Embryonic facial prominence (tissue), 1 donor: ENCODE measurements around the gene DDC.

Source experiments
- DNase-seq: peaks from one replicate; pipeline ENCODE4 v3.0.0-alpha.2; 2016; ENCODE audit errors: extremely low spot score

Gene DDC, protein sequence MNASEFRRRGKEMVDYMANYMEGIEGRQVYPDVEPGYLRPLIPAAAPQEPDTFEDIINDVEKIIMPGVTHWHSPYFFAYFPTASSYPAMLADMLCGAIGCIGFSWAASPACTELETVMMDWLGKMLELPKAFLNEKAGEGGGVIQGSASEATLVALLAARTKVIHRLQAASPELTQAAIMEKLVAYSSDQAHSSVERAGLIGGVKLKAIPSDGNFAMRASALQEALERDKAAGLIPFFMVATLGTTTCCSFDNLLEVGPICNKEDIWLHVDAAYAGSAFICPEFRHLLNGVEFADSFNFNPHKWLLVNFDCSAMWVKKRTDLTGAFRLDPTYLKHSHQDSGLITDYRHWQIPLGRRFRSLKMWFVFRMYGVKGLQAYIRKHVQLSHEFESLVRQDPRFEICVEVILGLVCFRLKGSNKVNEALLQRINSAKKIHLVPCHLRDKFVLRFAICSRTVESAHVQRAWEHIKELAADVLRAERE

DNA sequence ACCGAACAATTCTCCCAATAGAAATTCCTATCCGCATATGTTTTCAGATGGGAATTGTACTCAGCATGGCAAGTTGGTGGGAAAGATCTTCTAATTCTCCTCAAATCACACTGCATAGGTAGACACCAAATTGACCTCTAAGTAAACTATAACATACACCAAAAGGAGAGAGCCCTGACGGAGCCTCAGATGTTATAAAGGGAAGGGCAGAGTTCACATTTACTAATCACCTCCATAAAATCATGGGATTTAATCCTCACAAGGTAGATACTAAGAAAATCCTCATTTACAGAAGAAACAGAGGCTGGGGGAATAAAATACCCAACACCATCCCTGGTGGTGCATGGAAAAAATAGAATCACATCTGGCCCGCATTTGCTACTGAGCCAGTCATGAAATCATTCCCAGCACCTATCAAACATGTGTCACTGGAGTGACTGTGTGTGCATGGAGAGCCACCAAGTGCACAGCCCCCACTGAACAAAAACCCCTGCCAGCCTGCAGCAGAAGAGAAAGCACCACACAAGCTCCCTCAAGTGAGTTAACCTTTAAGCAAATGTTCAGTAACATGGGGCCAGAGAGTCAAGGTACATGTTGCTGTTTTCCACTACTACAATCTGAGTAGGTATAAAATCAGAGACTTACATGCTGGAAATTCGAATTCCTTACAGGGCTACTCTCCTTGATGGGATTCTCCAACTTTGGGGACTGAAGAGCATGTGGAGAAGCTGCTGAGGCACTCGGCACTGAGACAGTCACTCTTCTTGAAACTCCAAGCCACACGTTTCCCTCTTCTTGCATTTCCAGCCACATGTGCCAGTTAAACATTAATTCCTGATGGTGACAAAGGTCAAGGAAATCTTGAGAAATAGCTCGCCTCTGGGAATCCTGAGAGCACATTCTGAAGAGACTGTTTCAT, at the start of gene DDC:
Gene DDC, minus strand, starts transcription at position 766 of the 919 bp plus-strand sequence. CDS start 21,320 bp downstream, outside the sequence.
- DNase-seq = no peak

DNA sequence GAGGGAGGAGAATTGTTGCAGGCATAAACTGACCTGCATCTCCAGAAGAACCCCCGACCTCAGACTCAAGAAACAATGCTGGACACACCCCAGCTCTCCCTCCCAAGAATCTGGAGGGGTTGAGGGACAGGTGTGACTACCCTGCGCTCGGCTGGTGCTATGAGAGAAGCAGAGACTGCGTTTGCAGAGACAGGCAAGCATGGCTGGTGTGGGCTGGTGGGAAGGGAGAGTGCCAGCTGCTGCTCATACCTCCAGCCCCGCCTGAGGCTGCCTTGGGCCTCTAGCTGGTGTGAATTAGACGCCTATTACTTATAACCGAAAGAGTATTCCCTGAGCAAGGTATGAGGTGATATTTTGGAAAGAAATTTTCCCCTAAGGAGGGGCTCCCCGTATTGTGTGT, 48.3 kb upstream of the DDC start:
- DNase-seq = no peak

DNA sequence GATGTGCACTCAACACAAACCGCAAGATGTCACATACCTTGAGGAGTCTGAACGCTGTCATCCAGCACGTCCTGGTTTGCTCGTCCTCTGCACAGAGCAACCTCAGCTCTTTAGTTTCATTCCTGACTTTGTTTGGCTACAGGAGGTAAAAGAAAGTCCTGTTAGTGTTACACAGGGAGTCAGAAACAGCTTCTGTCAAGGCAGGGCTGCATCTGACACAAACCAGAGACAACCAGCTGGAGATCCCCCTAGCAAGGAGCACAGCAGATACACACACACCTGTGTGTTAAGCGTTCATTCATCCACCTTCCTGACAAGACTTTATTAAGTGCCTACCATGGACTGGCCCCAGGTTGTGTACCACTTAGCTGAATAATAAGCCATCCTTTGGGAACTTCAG, 47.5 kb upstream of the DDC start:
- no peak for DNase-seq

DNA sequence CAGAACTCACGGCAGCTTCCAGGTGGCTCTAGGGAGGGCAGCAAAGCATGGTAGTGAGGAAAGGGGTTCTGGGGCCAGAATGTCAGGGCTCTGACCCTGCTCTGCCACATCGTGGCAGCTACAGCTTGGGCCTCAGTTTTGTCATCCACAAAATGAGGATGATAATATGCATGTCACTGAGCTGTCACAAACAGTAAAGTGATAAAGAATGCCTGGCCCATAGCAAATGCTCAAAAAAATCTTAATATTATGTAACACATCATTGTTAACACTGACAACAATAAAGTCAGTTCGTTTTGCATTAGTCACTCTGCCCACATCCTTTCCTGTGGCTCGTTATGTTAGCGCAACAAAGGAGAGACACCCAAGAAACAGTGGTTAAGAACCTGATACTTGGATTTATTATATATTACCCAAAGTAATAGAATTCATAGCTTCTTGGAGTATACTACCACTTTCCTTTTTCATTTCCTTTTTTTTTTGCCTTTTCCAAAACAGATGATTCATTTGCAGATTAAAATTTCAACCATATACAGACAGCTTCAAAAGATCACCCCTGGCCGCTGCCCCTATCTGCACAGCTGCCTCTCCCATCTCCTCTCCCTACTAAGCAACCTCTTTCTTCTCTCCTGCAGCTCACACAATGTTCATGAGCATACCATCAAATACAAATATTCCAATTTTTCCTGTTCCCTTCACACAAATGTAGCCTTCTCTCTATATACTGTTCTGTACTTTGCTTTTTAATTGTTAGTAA, 45.5 kb upstream of the DDC start:
- no peak for DNase-seq

DNA sequence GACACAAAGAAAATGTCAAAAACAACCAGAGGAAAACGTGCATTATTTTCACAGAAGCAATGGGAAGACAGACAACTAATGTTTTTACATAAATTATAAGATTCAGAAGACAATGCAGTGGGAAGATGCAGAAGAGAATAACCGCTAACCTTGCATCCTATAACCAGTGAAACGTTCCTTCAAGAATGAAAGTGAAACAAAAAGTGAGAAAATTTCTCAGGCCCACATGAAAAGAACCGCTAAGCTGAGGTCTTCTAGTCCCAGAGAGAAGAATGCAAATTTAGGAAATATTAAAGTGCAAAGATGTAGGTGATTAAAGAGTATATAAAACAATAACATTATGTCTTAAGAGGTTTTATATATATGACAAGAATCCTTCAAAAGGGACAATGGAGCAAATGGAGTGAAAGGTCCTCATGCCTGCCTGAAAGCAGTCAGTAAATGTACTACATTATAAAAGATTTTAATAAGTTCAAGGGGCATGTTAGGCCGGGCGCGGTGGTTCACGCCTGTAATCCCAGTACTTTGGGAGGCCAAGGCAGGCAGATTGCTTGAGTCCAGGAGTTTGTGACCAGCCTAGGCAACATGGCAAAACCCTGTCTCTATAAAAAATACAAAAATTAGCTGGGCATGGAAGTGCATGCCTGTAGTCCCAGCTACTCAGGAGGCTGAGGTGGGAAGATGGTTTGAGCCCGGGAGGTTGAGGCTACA, 43.1 kb upstream of the DDC start:
- no peak for DNase-seq

DNA sequence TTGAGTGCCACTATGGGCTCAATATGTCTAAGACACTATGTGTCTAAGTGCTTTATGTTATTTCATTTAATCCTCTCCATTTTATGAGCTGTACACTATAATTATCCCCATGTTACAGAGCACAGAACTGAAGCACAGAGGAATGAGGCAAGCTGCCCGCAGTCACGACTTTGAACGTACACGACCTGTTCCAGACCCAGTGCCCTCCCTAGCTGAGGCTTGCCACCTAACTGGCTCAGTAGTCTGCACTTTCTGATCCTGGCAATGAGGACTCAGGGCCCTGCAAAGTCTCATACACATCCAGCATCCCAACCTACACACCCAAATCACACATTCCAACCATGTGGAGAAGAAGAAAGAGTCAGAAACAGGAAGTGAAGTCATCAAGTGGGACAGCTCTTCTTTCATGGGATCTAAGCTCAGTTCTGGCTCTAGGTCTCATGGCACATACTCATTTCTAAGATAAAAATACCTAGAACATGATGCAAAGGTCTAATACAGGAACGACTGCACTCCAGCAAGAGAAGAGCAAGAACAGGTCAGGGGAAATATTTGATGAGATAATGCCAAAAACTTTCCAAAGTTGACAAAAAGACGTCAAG, 42.4 kb upstream of the DDC start:
- DNase-seq = no peak

DNA sequence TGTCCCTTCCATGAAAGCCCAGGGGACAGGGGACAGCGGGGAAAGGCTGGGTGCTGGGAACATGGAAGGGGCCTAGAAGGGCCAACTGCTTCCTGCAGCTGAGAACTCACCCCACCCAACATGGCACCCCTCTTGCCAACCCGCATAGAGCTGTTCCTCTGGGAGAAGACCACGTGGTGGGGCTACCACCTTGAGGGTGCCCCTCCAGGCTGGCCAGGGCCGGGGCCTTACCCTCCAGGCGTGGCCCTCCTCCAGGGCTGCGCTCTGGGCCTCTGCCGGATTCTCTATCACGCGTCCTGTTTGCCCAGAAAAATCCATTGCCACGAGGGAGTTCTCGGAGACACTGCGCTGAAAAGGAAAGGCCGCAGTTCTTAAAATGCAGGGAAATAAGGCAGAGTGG, 39.9 kb upstream of the DDC start:
- no peak for DNase-seq

DNA sequence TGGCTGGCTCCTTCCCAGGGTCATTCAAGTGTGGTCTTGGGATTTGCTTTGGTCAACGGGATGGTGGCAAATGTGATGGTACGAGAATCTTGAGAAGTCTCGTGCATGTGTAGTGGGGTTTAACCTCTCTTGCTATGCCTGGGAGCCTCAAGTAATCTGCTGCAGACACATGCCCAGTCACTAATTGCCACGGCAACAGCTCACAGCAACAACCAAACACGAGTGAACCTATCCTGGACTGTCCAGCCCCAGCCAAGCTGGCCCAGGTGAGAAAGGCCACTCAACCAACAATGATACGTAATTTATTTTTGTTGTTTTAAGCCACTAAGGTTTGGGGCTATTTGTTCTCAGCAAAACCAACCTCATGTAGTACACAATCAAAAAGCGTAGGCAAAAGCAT, 38.1 kb upstream of the DDC start:
- DNase-seq = no peak

DNA sequence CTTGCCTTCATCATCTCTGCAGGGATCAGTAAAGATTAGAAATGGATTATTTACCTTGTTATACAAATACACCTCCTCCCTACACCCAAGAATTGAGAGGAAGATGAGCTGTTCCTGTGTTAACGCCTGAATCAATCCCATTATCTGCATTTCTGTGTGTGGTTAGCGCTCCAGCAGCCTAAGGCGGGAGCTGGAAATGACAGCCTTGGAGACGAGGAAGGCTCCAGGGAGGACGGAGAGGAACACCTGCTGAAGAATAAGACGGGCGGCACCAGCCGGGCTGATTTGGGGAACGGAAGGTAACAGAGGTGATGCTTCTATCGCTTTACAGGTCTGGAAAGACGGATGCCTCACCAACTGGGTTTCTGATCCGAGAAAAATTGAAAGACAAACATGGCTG, 34.2 kb upstream of the DDC start:
- DNase-seq = no peak

DNA sequence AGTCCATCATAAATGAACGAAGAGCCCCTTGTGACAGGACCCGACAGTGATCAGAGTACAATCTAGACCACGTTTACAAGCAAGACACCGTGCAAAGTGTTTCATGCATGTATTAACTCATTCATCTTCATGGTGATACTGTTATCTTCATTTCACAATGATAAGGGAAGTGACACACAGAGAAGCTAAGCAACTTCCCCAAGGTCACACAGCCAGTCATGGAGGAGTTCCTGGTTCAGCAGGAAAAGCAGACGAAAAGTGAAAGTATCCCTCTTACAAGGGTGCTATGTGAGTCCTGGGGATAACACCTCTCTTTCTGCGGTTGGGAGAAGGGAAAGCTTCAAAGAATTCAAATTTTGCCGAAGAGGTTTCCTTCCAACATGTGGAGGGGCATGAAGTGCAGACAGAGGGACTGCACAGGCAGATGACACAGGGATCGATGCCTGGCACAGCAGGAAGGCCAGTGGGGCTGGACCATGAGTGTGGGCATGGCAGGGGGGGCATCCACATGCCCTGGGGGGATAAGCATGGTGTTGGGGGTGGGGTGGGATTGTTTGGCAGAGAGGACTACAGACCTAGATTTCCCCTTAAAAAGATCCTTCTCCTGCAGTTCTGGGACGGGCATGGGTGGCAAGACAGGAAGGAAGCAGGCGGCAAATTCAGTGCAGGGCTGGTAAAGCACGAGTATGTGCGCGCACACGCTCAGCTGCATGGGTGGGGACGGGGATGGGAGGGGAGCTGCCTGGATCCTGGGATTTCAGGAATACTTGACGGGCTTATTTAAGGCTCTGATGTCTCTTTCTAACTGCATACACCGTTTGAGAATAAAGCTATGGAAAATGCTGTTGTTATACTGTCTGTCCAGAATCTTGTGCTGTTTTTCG, 33.5 kb upstream of the DDC start:
- no peak for DNase-seq

DNA sequence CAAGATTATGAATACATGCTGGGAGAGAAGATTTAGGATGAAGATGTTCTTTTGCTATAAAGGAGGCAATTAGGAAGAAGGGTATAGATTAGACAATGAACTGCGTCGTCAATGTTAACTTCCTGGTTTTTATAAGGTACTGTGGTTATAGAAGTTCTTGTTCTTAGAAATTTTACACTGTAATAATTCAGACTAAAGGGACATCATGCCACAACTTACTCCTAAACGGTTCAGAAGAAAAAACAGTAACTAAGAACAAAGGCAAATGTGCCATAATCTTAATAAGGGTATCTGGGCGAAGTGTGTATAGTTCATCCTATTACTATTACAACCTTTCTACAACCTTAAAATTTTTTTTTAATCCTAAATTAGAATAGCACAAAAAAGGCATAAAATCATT, 31.3 kb upstream of the DDC start:
- no peak for DNase-seq

DNA sequence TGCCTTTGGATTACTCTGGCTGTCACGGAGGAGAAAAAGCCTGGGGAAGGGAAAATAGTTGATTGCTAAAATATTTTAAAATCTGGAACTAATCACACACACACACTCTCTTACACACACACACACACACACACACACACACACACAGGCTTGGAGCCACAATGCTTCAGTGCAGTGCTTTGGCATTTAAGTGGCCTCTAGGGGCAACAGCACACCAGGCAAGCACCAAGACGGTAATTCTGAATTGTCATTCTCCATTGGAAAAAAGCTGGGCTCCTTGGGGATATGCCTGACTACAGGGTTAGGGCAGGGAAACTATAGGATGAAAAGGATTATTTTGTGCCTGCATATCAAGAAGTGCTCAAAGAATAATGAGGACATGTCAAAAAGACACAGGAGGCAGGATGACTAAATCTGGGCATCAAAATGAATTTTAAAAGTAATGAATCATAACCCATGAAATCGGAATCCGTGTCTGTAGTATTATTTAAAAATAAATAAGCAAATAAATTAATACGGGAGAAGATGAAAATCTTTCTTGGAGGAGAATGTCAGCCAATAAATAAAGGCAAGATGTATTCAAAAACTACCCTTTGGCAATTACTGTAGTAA, 30.4 kb upstream of the DDC start:
- no peak for DNase-seq

DNA sequence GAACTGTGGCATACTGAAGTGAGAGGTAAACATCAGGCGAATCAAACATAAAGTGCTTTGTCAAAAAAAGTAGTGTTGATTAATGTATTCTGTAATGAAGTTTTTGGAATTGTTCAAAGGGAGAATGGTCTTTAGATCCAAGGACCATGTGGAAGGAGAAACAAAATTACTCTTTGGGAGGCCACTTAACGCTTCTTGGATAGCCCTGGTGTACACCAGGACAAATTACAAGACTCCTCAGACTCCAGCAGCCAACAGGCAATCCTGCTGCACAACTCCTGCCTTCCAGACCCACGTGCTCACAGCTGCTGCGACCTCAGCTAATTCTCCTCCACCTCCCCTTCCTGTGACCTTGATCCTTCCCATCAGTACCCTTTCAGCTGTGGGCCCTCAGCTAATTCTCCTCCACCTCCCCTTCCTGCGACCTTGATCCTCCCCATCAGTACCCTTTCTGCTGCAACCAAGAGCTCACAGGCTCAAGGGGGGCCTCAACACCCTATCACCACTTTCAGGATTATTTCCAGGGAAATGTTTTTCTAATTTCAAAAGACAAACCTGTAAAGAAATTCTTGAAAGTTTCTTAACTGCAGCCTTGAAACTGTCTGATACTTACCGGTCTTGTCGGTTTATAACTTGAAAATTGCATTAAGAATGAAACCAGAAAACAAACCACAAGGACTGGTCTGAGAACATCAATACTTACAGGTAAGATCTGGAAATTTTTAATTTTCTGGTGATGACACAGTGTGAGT, 29.7 kb upstream of the DDC start:
- DNase-seq = no peak

DNA sequence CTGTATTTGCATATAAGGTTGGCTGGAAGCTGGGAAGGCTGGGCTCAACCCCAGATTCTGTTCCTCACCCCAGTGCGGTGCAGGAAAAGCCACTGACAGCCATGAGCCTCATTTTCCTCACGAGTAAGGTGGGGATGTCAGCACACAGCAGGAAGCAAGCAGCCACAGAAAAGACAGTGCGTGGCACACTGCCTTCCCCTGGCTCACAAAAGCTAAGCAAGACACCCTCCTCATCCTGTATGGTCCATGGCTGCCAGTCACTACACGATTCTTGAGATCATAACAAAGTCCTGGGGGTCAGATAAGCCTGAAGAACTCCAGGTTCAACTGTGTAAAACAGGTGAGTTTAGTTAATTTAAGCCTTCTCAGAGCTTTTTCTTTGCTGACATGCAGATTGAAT, 28.9 kb upstream of the DDC start:
- no peak for DNase-seq

DNA sequence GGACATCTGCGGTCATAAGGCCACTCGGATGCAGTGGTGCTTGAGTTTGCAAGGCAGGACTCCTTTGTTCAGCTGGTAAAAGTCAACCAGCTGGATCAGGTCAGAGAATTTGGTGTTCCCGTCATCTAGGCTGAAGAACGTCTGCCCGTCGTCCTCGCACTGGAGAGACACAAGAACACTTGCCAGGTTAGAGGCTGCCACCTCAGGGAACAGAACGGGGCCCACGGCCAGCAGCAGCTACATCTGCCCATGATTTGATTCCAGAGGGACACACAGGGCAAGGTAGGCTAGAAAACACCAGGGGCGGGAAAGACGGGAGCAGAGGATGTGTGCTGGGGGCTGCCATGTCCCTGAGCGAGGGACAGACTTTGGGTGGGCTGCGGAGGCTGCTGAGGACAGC, 27.7 kb upstream of the DDC start:
- DNase-seq = no peak

DNA sequence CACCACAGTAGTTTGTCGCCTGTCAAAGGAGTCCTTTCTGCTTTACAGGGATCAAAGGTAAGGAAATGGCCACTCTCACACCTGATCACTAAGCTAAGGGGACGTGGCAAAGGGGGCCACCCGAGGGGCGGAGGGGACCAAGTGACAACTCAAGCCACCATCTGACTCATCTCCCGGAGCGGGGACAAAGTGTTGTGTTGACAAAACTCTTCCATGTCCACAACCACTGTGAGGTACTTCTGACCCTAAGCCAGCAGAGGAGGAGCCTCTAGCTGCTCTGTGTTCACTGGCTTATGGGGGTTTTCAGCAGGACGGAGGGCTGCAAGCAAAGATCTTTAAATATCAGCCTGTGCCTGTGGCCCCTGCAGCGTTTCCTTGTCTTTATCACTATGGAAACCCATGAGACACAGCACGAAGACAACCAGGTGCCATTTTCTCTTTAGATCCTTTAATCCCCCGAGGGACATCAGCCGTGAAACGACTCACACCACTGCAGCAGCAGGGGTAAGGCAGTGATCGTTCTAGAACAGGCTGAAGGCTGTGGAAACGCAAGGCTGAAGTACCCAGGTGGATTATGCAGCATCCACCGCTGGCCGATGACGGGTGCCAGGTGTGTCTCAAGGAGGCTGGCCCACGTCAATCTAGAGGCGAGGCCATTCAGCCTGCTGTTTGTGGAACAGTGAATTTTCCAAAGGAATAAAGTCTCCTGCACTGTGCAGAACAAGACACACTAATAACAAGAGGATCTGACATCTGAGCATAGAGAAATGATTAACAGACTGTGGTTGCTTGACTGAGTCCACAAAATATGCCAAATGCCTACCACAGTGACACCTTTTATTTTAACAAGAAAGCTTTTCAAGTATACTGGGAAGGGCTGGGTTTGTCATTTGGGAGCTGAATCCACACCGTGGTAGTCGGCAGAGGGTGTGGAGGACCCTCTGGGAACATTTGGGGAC, 26.6 kb upstream of the DDC start:
- DNase-seq = no peak

DNA sequence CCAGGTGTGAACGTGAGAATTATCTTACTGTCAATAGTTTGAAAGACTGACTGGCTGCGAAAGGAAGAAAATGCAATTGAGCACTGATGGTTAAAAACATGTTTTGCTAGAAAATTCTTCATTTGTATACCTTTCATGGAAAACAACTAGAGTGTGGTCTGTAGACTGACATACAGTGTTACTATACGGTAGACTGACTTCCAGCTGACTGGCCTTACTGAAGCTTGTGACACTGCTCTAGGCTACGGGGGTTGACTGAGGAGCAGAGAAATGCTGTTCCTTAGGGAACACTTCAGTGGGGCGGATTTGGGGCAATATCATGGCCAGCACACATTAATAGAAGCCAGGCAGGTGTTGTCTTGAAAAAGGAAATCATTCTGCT, 25.9 kb upstream of the DDC start:
- DNase-seq = no peak

DNA sequence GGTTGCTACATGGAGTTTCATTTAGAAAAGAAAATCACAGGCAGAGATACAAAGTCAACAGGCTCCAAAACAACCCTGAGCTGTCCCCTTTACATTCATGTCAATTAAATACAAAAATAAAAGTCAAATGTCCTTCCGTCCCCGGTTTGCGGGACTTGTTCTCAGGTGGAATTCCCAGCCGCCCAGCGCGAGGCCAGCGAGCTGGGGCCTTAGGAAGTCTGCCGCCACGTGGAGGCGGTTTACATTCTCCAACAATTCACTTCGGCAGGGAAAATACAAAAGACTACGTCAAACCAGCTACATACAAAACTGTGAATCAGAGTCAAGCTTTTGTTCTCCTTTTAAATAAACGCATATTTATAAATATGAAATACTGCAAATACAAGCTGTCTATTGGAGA, 25.3 kb upstream of the DDC start:
- DNase-seq = no peak
